Measurements from ENCODE around the gene INTS13.

GRCh38 chr12:26937443-26937862, 328 bp downstream of the INTS13 start:
- TF ChIP-seq YY1 (IDR thresholded peaks at IDR 0.05; ENCODE audit: insufficient read depth, insufficient read length) (no peak), ZNF274 (IDR thresholded peaks at IDR 0.05; ENCODE audit: low read depth, low read length) (no peak)
